Measurements from ENCODE around the gene CAMK2A. TPM values are rescaled to one million over a fixed set of nuclear protein-coding genes. Genes with fewer than 3 reads are reported as not detected.

Gene CAMK2A
- 0.47 and 0.69 TPM in 2 replicates for total RNA-seq

DNA sequence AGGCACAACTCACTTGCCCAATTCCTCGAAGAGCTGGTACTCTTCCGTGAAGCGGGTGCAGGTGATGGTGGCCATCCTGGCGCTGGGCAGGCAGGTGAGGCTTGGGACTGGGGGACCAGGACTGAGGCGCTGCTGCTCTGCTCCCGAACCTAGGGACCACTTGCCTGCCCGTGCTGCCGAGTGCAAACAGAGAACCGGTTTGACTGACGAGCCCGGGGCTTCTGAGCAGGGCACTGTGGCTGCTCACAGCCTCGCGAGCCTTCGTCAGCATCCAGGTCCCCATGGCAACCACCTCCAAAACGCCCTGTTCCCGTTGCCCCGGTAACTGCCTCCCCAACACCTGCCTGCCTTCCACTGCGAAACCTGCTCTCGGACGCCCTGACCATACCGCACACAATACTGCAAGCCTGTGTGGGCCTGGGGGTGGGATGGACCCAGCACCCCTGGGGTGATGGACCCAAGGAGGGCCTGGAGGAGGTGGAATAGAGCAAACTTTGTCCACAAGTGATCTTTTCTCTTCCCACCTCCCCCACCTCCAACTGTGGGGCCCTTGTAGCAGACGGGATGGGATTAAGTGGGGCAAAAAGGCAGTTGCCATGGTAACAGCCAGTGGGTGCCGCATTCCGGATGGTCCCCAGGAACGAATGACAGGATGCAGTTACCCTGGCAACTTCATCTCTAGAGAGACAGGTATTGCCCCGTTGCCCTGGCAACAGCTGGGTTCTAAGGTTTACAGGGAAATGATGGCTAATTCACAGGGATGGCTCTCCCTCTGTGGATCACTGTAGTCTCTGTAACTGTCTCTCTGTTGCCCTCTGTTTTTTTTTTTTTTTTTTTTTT lies at the start of gene CAMK2A:
TSS of gene CAMK2A (minus strand) at position 223 of the 840 bp plus-strand sequence. CDS start at position 75, 148 bp downstream.

DNA sequence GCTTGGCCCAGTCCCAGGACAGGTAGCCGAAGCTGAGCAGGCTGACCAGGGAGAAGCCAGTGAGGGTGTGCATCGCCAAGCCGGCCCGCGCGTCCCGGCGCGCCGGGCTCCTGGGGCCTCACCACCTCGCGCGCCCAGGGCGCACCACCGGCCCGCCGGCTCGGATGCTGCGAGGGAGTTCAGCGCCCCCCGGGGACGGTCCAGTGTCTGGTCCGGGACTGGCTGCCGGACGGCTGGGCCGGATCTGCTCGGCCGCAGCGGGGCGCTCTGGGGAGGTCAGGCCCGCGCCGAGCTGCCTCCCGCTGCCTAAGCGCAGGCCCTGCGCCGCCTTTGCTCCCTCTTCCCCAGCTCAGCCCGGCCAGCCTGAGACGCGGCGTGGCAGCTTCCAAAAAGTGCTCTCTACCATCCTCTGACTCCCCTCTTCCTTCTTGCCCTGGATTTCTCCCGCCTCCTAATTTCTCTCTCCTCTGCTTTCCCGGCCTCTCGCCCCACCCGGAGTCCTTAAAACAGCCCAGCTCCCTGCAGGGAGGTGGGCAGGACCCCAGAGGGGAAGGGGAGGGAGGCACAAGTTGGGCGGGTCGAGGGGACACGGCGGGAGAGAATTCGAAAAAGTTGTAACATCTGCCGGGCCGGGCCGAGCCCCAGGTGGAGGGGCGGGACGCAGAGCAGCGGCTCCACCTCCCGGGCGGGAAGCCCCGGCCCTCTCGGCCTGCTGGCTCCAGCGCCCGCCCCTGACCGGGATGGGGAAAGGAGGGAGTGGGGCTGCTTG lies 12.9 kb upstream of the CAMK2A start, which contains the start of gene ARSI:
TSS of gene ARSI (minus strand) at position 605 of the 769 bp plus-strand sequence. CDS start at position 73, 532 bp downstream.

DNA sequence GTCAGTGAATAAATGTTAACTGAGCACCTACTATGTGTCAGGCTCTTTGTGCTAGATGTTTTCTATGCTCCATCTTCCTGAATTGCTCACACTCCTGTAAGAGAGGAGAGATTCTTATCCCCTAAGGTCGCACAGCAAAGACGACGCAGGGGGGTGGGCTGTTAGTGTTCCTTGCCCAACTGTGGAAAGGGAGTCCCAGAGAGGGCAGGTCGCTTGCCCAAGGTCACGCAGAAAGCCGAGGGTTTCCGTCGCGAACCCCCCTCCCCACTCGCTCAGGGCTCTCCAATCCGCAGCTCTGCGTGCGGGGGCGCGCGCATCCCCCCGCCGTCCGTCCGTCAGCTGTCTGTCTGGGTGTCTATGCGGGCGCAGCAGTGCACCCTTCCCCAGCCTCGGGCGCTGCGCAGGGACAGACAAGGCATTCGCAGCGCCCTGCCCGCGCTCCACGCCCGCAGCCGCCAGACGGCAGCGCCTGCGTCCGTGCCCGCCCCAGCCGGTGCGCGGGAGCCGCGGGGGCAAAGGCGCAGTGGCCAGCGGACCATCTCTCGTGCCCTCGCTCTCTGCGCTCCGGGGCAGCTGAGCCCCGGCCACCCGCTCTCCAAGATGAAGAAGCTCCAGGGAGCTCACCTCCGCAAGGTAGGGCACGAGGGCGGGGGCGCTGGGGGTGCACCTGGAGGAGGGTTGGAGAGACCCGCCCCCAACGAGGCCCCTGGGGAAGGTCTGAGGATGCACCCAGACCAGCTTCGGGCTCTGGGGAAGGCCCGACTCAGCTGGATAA lies 99.7 kb downstream of the CAMK2A start, which contains the start of gene SLC6A7:
TSS of gene SLC6A7 (plus strand) at position 335 of the 775 bp plus-strand sequence. CDS start at position 601, 266 bp downstream.

Other genes starting within 250 kb of the CAMK2A start
- gene CSF1R, start 203.2 kb downstream of the CAMK2A start, total RNA-seq, result under 0.01 TPM in 1 of 2 replicates, not detected in the other
- gene PDGFRB, start 133.9 kb downstream of the CAMK2A start, total RNA-seq, result 71.1 and 110 TPM in 2 replicates
- not detected in 2 replicates for gene CDX1, start 123.0 kb downstream of the CAMK2A start, total RNA-seq
- gene SLC6A7, start 99.7 kb downstream of the CAMK2A start, total RNA-seq, result not detected in 2 replicates
- 9.9 and 16.3 TPM in 2 replicates for gene ARSI, start 13.1 kb upstream of the CAMK2A start, total RNA-seq
- gene TCOF1, start 67.9 kb upstream of the CAMK2A start, total RNA-seq, result 5.7 and 6.1 TPM in 2 replicates
- gene CD74, start 123.1 kb upstream of the CAMK2A start, total RNA-seq, result 0.94 and 2.2 TPM in 2 replicates
- 3,322 and 4,834 TPM in 2 replicates for gene RPS14, start 160.0 kb upstream of the CAMK2A start, total RNA-seq
- 19.7 and 22.2 TPM in 2 replicates for gene NDST1, start 218.4 kb upstream of the CAMK2A start, total RNA-seq